Germinal center (tissue), 1 donor: Measurements from ENCODE around the gene TMEM131.
"Not testable (repeated sequence)": the region's sequence is repeated elsewhere in the genome, so short reads cannot be mapped to it uniquely, and the experiment has no call there.

Experiments
- DNase-seq: peaks from one replicate; pipeline ENCODE4 v3.0.0; 2012; ENCODE audit warnings: mixed read lengths, low spot score

The TMEM131 gene

DNA sequence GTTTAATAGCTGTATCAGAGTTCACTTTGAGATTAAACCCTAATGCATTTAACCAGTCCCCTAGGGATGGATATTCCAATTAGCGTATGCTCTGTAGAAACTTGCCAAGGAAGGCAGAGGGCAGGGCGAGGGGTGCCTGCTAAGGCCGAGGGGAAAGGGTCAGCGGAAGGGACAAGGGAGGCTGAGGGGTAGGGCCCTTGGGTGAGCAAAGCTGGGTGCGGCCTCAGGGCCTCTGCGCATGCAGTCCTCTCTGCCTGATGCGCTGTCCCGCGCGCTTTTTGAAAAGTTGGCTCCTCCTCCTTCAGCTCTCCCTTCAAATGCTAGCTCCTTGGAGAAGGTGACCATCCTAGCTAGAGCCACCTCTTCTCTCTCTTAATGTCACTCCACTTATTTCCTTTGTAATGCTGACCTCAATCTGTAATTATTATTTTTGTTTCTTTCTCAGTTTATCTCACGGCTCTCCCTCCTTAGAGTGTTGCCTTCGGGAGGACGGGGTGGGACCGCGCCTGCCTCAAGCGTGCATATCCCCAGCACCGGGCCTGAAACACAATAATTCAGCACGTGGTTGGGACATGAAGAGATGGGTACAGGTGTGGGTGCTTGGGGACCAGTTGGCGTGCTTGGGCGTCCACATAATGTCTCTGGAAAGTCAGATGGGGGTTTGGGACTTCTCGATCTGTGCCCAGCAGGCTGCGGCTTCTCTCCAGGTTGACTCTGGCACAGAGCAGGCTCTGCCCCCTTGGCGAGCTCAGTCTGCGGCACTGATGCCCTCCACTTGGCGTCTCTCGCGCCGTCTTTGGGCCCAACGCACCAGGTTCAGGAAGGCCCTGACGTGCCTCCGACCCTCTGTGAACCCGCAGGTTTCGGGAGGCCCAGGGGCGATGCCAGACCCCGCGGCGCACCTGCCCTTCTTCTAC is 272.3 kb downstream of the TMEM131 start:
- no peak for DNase-seq

DNA sequence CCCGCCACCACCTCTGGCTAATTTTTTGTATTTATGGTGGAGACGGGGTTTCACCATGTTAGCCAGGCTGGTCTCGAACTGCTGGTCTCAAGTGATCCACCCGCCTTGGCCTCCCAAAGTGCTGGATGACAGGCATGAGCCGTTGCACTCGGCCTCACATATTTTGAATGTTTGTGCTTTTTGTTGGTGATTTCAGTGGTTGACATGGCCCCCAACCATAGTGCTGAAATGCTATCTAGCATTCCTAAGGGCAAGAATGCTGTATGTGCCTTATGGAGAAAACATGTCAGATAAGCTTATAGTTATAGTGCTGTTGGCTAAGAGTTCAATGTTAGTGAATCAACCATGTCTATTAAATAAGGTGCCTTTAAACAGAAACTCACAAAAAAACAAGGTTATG is 273.5 kb downstream of the TMEM131 start:
- no peak for DNase-seq

DNA sequence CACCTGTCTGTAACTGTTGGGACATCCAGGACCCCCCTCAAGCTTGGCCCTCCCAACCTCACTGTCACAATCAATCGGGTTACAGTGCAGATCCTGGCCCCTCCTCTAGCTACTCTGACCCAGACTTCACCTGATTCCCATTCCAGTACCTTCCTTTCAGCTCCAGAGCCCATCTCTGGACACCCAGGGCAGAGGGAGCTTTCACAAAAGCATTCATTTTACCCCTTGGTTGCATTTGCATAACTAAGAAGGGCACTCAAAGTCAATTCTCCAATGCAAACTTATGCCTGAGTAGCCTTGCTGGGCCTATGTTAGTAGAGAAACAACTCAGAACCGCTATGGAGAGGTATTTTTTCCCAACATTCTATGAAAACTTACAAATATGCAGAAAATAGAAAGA is 275.0 kb downstream of the TMEM131 start:
- no peak for DNase-seq

DNA sequence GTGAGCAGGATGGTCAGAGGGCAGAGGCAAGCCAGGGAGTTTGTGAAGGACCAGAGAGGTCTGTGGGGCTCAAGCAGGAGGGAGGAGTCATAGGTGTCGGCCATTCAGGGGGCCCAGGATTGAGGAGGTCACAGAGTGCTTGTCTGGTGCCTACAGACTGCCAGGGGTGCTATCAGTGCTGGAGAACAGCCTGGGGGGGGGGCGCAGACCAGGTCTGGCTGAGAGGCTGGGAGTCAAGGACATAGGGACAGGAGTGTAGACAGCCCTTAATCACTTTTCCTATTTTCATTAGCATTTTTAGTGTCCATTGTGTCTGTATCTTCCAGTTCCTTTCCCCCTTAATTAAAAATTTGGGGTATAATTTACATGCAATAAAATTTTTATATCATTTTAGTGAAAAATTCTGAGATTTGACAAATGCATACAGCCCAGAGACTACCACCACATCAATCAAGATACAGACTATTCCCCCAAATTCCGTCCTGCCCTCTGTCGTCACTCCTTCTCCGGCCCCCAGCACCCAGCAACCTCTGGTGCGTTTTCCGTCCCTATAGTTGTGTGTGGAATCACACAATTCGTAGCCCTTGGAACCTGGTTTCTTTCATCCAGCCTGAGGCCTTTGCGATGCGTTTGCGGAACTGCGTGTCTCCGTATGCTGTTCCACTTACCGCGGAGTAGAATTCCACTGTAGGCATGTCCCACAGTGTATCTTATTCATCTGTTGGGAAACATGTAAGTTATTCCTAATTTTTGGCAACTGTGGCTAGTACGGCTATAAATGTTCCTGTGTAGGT is 276.2 kb downstream of the TMEM131 start:
- DNase-seq, result no peak

DNA sequence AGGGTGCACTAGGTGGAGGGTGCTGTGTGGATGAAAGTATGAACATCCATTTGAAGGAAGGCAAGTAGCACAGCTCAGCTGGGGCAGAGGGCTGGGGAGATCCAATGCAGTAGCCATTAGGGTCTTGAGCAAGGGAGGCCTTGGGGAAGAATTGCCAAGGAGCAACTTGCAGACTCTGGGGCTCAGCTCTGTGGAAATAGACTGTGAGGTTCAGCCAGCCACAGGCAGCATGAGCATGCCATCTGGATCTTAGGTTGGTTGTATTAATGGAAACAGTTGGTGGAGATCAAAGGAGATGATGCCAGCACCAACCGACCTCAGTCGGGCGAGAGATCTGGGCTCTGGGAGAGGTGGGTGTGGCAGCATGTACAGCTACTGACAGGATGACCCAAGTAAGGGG is 276.8 kb downstream of the TMEM131 start:
- no peak for DNase-seq

DNA sequence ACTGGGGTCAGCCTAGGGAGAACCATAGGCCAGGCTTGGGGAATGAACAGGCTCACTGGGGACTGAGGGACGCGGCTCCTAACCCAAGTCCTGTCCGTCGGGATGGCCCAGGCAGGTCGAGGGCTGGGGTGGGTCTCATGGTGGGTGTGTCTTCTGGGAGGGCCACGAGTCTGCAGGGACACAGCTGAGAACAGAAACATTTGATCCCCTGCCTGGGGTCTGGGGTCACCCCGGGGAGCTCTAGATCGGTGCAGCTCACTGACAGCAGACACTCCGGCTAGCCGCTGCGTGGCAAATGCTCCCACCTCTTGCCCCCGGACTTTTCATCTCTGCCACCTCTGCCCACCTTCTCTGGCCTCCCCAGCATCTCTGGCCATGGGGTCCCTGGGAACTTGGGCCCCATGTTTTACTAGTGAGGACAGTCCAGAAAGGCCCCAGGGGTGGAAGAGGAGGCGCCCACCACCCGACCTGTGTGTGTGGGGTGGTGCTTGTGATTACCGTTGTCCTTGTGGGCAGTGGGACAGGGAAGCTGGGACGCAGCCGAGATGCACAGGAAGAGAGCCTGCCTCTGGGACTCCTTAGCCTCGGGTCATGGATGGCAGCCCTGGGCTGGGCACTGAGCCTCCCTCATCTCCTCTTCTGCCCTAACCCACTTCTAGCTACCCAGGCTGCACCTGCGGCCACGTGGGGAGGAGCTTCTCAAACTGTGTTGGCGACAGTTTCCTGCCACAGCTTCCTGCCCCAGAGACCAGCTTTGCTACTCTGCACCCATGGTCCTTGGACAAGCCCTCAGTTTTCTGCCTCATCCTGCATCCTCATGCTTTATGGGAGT is 277.5 kb downstream of the TMEM131 start:
- peak; percentile 66 for DNase-seq

DNA sequence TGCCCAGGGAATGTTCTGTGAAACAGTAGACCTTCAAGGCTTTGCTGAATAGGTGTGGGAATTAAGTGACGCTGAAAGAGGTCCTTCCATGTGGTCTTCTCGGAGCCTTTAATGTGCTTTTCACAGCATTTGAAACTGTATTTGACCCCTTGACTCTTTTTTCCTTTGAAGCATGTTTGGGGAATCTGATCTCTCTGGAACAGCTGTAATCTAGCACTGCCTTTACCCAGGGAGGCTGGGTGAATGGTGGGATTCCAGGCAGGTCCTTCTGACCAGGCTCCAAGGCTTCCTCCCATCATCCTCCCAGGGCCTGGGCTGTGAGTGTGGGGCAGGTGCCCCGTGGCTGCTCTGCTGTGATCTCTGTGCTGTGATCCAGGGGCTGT is 278.1 kb downstream of the TMEM131 start:
- DNase-seq, result no peak

DNA sequence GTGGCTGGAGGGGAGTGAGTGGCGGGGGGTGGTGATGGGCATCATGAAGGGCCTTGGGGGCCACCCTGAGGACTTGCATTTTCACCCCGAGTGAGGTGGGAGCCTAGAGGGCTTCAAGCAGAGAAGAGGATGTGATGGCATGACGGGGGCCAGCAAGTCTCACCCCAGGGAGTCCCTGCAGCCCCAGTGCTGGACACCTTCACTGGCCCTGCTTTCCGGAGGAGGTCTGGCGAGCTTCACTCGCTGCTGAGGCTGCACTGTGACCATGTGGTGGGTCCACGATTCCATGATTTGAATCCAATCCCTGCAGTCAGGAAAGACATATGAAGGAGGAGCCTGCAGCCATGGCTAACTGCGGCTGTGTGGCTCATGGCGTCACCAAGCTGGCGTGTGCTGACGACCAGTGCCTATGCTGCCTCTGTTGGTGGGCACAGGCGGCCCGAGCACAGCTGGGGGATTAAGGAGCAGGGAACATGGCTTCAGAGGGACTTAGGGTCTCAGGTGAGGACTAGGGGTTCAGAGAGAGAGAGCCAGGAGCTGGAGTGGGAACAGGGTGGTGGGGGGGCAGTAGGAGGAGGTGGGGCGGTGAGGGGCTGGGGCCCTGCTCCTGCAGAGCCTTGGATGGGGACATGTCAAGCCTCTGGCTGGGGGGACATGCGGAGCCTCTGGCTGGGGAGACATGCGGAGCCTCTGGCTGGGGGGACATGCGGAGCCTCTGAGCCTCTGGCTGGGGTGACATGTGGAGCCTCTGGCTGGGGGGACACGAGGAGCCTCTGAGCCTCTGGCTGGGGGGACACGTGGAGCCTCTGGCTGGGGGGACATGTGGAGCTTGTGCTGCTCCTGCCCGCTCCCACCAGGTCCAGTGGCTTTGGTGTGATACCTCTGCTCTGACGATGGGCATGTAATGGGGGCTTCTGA is 278.8 kb downstream of the TMEM131 start:
- no peak for DNase-seq

DNA sequence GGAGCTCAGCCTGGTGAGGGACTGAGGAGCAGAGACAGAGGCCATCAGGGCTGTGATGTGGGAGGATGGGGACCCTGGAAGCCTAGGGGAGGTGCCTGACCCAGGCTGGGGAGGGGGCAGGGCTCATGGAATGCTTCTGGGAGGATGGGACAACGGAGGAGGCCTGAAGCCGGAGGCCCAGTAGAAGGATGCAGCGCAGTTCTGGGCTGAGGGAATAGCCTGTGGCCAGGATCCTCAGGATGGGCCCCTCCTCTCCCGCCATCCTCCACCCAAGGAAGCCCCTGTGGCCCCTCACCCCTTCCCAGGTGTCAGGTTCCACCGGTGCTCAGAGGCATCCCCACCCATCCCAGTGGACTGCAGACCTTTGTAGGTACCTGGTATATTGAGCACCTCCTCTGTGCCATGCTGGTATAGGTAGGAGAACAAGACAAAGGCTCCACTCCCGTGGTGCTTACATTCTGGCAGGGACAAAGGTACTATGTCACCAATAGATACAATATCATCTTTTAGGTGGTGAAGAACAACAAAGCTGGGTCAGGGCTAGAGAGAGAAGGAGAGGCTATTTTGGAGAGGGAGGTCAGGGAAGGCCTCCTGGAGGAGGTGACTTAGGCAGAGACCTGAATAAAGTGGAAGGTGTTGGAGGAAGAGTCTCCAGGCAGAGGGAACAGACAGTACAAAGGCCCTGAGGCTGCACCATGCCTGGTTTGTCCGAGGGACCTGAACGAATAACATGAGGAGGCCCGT is 279.6 kb downstream of the TMEM131 start:
- DNase-seq, result no peak

DNA sequence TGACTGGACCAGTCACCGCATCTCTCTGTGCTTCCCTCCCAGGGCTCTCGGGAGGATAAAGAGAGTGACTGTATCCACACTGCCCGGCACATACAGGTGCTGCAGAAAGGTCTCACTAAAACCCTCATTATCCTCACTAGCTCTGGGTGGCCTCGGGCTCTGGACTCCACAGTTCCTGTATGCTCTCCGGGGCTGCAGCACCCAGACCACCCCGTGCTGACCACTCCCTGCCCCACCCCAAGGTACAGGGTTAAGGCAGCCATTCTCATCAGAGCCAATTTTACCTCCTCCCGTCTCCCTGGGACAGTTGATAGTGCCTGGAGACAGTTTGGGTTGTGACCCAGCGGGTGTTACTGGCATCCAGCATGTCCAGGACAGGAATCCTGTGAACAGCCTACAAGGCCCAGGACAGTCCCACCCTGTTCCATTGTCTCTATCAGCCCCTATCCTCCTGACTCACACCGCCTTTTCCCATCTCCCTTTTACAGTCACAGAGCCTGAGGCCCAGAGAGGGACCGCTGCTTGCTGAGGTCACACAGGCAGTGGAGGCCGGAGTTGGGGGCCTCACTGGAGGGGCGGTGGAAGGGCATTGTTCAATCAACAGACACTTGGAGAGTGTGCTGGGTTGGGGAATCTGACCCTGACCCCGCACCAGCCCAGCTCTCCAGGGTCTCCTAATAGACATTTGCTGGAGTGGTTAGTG is 280.6 kb downstream of the TMEM131 start:
- no peak for DNase-seq

DNA sequence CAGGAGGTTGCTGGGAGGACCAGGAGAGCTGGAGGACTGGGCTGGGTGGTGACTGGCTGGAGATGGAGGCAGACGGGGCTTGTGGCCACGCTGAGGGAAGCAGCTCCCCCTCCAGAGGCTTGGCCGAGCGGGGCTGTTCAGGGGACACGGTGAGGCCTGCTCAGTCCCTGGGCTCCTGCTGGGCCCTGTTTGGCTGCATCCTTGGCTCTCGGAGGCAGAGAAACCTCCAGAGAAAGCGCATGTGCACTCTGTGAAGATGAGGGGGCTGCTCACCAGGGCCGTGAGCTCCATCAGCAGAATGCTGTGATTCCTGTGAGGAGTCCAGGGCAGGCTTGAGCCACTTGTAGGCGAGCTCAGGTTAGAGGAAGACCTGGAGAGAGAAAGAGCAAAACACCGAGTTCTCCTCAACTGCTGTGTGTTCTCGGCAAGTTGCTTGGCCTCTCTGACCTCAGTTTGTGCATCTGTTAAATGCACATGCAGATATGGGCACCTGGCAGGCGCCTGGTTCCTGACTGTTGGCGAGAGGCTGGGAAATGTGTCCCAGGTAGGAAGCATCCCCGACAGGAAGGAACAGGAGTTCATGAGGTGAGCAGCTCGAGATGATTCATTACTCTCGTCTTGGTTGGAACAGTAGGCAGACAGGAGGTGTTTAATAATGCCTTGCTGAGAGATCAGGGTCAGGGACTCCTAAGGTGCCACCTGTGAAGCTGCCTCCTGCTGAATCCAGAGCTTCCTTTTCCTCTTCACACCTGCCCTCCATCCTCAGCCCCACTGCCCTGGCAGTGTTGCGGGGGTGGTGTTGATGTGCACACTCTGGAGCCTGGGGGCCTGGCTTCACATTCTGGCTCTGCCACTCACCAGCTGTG is 281.4 kb downstream of the TMEM131 start:
- DNase-seq, result no peak

DNA sequence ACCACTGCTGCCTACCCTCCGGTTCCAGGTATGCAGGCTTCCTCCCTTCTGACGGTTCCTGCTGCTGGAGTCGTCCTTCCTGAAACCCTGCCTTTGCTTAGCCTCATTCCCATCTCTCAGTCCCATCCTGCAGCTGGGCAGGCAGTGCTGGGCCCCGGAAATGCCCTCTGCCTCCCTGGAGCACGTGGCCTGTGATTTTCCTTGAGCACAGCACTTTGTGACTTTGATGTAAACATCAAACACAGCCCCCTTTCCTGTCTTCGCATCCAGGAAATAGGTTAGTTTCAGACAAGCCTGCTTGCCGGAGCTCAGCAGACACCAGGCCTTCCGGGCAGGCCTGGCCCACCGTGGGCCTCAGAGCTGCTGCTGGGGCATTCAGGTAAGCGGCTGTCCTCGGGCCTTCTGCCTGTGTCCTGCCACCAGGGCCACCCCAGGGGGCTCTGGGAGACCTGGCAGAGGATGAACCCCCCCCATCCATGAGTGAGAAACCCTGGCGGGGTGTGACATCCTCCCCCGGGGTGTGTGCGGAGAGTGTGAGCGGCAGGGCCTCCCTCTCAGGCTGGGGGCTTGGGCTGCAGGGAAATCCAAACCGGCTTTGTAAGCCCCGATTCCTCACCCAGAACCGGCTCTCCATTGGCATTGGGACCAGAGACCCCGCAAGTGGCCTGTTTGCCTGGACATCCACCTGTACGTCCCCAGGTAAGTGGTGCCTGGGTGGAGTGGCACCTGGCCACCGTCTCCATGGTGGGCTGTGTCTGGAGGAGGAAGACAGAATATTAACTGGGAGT is 282.3 kb downstream of the TMEM131 start, which contains the start of gene ZAP70:
Gene ZAP70 (plus strand): TSS at position 281 of the 788 bp plus-strand sequence. CDS start 10,461 bp downstream, outside the sequence.
- no peak for DNase-seq

DNA sequence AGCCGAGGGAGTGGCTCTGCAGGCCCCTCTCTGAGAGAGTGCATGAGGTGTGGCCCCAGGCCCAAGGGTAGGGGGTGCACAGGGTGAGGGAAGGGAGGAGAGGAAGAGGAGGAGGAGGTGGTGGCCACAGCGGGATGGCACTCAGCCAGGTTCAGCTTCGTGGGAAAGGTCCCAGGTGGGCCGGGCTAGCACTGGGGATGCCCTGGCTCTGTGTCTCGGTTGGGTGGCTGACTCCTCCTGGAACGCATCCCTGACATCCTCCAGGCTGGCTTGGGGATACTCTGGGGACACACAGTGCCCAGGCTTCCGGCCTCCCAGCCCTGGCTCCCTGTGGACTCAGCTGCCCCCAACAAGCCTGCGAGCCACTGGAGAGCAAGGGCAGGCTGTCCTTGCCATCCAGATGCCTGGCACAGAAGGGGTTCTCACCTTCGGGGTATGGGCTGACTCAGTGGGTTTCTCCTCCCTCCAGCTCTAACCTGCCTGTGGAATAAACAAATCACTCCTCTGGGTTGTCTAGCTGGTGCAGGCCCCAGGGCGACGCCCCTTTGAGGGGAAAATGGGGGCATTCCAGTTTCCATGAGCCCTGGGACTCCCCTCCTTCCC is 283.0 kb downstream of the TMEM131 start:
- DNase-seq, result no peak

DNA sequence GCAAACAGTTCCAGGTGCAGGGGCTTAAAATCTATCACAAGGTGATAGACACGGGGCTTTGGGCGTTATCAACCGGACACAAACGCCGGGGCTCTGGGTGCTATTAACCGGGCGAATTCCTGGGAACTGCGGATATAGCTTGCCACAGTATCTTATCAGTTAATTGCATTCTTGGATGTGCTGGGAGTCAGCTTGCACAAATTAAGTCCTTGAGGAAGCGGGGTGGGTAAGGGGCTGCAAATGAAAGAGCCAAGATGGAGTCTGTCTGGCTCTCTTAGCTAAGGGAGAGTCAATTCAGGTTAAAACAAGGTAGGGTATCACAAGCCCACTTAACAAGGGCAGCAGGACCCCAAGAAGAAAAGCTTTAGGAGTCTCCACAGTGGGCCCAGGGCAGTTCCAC is 283.6 kb downstream of the TMEM131 start:
- not testable (repeated sequence) for DNase-seq

DNA sequence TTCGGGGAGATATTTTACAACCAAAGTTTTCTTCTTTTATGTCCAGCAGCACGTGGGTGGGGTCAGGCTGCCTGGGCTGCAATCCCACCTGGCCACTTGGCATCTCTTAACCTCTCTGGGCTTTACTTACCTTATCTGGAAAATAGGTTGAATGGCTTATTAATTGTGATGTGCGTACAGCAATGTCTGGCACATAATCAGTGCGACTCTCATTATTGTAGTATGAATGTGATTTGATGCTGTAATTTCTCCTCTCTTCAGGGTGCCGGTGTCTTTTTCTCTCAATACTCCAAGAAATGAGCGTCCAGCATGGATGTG is 284.4 kb downstream of the TMEM131 start:
- DNase-seq, result no peak

DNA sequence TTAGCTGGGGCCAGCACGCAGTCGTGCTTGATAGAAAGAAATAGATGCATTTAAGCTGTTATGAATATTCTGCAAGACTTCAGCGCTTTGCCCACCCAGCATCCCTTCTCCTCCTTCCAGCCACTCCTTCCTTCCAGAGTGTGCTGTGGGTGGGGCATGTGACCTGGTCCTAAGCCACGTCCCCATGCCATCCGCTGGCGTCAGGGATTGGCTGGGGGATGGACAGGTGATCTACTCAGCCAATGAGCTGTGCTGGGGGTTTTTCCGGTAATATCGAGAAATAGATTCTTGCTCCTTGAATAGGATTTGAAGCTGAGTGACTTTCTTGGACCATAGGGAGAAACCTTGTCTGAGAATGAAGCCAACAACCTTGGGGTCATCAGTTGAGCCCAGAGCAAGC is 287.1 kb downstream of the TMEM131 start:
- DNase-seq, result no peak

DNA sequence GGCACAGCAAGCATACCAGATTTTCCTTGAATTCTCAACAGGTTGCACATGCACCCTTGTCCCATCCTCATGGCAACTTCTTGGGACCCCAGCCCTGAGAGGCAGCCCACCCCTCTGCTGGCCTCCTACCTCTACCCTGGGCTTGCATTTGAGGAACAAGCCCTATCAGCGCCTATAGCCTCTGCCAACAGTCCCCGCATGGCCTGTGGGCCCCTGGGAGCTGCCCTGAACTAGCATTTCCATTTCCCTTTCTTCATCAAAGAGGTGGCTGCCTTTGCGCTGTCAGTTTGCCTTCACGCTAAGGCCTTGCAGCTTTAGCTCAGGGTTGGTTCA is 287.7 kb downstream of the TMEM131 start:
- no peak for DNase-seq
